Esophagus muscularis mucosa (tissue), 4 donors: ENCODE data around the gene ABTB2. TPM values are rescaled to one million over a fixed set of nuclear protein-coding genes. Genes with fewer than 3 reads are reported as not detected.

Experiments used
- DNase-seq: peaks from one replicate; pipeline ENCODE4 v3.0.0-alpha.2; 2017; ENCODE audit errors: extremely low spot score
- H3K27ac ChIP-seq, 4 donors: fragments of 200-600 bp; sonication (generic); replicated peaks in 1 of 4; 1 replicate in 3 of 4; 2 replicates in 1 of 4; pipeline ENCODE4 v1.5.1; 2016 to 2019; ENCODE audit warnings: mild to moderate bottlenecking in 1 of 4
- H3K27me3 ChIP-seq, 4 donors: fragments of 200-600 bp; sonication (generic); one replicate each; pipeline versions ENCODE4 v1.5.1 to v1.6.0; 2016 to 2019
- H3K36me3 ChIP-seq, 4 donors: fragments of 200-600 bp; sonication (generic); one replicate each; pipeline ENCODE4 v1.5.1; 2016 to 2019
- H3K4me1 ChIP-seq, 4 donors: fragments of 200-600 bp; sonication (generic); one replicate each; pipeline ENCODE4 v1.5.1; 2016 to 2019
- H3K4me3 ChIP-seq, 4 donors: fragments of 200-600 bp; sonication (generic); 1 replicate in 2 of 4; 2 replicates in 2 of 4; pipeline ENCODE4 v1.5.1; 2016 to 2019; ENCODE audit warnings: mild to moderate bottlenecking in 4 of 4, moderate library complexity in 1 of 4
- H3K9me3 ChIP-seq, 4 donors: fragments of 200-600 bp; sonication (generic); 1 replicate in 3 of 4; 2 replicates in 1 of 4; pipeline ENCODE4 v1.5.1; 2016 to 2019
- CTCF ChIP-seq, 3 experiments: fragments of 200-600 bp in 2 of 3; fragments of 450-650 bp in 1 of 3; sonication (generic) in 2 of 3; IDR thresholded peaks; one replicate each; pipeline ENCODE4 v1.5.1; 2017 to 2019; ENCODE audit warnings: antibody characterized with exemption in 3 of 3, mild to moderate bottlenecking in 2 of 3, moderate library complexity in 1 of 3
- EP300 ChIP-seq: sonication (generic); formaldehyde crosslinking; IDR thresholded peaks from one replicate; pipeline ENCODE4 v1.6.1; 2017; ENCODE audit warnings: antibody characterized with exemption
- POLR2A ChIP-seq: fragments of 450-650 bp; IDR thresholded peaks from one replicate; pipeline ENCODE4 v1.6.1; 2017; ENCODE audit warnings: antibody characterized with exemption, moderate library complexity, mild to moderate bottlenecking, low read depth
- POLR2AphosphoS5 ChIP-seq, 2 donors: sonication (generic); formaldehyde crosslinking; IDR thresholded peaks; one replicate each; pipeline ENCODE4 v1.6.1; 2017; ENCODE audit warnings: antibody characterized with exemption in 2 of 2
- WGBS: methylation state at CpG from one replicate; pipeline ENCODE4 v1.1.5; 2018; 5-methylcytosine and 5-hydroxymethylcytosine counted together
- intact Hi-C: fragments of 100-400 bp; cut with DNase I; formaldehyde crosslinking; loops from one replicate; pipeline ENCODE4 v1.15.1; 2023
- total RNA-seq, 4 donors: library from RNA; depleted of rRNA; stranded (reverse); fragments of >200 nt; gene quantifications; one replicate each; pipeline versions ENCODE4 v1.1.0 to v1.2.1, GENCODE V29; 2016

Gene ABTB2
- total RNA-seq, 4 donors from 2014 or later, result 5.0 to 8.0 (median 7.2) TPM

DNA sequence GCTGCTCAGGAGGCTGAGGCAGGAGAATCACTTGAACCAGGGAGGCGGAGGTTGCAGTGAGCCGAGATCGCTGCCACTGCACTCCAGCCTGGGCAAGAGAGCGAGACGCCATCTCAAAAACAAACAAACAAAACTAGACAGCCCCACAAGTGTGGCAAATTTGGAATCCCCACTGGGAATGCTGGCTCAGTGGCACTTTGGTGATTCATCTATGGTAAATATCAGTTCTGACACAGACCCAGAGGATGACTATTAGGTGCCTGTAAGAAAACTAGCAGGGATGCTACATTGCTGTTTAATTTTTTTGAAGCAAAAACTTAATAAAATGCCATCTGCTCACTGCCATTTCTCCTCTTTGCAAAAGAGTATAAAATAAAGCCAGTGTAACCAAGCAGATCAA is 144.4 kb downstream of the ABTB2 start:
- WGBS, result 85% methylated on average over 5 of the region's 5 CpGs
- intact Hi-C loops, result no loop called here

DNA sequence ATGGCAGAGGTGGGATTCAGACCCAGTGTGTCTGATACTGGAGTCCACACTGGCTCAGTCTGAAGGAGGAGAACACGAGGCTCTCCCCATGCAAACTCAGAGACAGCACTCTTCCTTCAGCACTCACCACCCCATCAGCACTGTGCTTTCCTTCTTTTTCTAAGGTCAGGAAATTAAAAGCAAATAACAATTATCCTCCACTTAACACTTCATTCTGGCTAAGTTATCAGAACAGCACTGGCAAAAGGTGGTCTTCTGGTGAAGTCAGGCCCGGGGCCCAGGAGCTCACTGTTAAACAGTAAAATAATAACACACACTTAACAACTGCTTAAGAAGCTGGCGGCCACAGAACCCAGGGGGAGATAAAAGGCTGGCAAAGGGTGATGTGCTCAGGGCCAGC is 145.2 kb downstream of the ABTB2 start:
- intact Hi-C loops, result no loop called here
- TF ChIP-seq POLR2A (no peak), CTCF (IDR thresholded peaks at IDR 0.05) (no peak), EP300 (no peak), POLR2AphosphoS5 (IDR thresholded peaks at IDR 0.05) (no peak)
- H3K4me1 ChIP-seq, result peaks cover 0 to 6% (median 5%) of the 10 kb centered on the region in 4 donors
- H3K36me3 ChIP-seq, result no peaks in the 10 kb centered on the region
- no peak overlapping the region for H3K27ac ChIP-seq
- no peak for DNase-seq
- 87% methylated on average over 3 of the region's 3 CpGs for WGBS
- H3K27me3 ChIP-seq, result no peaks in the 10 kb centered on the region
- no peak overlapping the region for H3K4me3 ChIP-seq
- no peaks in the 10 kb centered on the region for H3K9me3 ChIP-seq

More for the DNA sequence above, 144.4 kb downstream of the ABTB2 start:
- Histone ChIP-seq H3K4me3 (no peak overlapping the region), H3K4me1 (no peaks in the 10 kb centered on the region), H3K27ac (no peak overlapping the region), H3K9me3 (no peaks in the 10 kb centered on the region), H3K27me3 (no peaks in the 10 kb centered on the region), H3K36me3 (no peaks in the 10 kb centered on the region)
- DNase-seq, result no peak
- TF ChIP-seq EP300 (no peak), POLR2A (no peak)

DNA sequence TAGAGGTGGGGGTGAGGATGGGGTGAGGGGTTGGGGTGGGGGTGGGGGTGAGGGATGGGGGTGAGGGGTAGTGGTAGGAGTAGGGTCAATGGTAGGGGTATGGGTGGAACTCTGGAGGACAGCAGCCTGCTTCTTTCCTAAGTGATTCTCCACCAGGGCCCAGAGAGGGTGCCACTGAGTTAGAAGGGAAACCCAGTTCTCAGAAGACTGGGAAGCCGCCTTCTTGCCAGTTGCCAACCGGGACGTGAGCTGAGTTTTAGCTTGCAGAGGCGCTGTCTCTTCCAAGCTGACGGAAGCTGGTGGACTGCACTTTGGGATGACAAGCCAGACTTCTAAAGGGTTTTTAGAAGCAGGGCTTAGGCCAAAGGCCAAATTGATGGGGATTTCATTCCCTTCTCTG is 148.0 kb downstream of the ABTB2 start:
- H3K9me3 ChIP-seq, result no peaks in the 10 kb centered on the region
- H3K27me3 ChIP-seq, result no peaks in the 10 kb centered on the region
- no peak for TF ChIP-seq CTCF (IDR thresholded peaks at IDR 0.05)
- no peak for TF ChIP-seq POLR2AphosphoS5 (IDR thresholded peaks at IDR 0.05)
- no peak for TF ChIP-seq POLR2A
- no peak for TF ChIP-seq EP300
- no peak for DNase-seq
- H3K36me3 ChIP-seq, result no peaks in the 10 kb centered on the region
- H3K4me1 ChIP-seq, result peaks cover 0 to 9% (median 6%) of the 10 kb centered on the region in 4 donors
- H3K27ac ChIP-seq, result no peak overlapping the region
- WGBS, result 59% methylated on average over 5 of the region's 5 CpGs
- intact Hi-C loops, result no loop called here
- H3K4me3 ChIP-seq, result no peak overlapping the region

GRCh38 chr11:34208266-34209135 is 149.3 kb downstream of the ABTB2 start:
- TF ChIP-seq POLR2A (no peak), POLR2AphosphoS5 (IDR thresholded peaks at IDR 0.05) (no peak), CTCF (IDR thresholded peaks at IDR 0.05) (no peak), EP300 (no peak)
- no peak overlapping the region for H3K27ac ChIP-seq
- peaks cover 0 to 9% (median 6%) of the 10 kb centered on the region in 4 donors for H3K4me1 ChIP-seq
- no peak overlapping the region for H3K4me3 ChIP-seq
- H3K9me3 ChIP-seq, result no peaks in the 10 kb centered on the region
- no peak for DNase-seq
- peaks cover 0 to 3% (median 0%) of the 10 kb centered on the region in 4 donors for H3K36me3 ChIP-seq
- intact Hi-C loops, result no loop called here
- no peaks in the 10 kb centered on the region for H3K27me3 ChIP-seq
- 80% methylated on average over 11 of the region's 11 CpGs for WGBS

DNA sequence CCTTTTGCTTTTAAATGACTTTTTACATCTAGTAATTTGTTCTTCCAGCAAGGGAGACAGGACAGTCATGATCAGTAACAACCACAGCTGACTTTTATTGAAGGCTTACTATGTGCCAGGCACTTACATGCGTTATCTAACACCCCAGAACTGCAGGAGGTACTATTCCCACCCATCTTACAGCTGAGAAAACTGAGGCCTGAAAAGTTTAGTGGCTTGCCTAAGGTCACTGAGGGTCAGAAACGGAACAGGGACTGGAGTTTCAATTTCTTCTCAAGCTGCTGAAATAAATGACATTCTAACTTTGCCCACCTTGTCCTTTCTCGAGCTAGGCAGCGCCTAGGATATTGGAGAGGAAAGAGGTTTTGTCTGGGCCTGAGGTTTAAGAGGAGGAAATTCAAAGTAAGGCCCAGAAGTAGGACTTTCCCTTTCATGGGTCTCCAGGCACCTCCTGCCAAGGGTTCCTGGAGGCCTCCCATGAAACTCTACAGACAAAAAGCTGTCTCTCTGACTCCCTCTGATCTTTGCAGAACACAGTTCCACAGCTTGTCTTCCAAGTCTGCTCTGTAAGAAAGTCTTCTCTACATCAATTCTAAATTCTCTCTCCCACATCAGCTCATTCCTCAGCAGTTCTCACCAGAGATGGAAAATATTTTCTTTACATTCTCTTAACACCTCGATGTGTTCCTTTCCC is 150.2 kb downstream of the ABTB2 start:
- intact Hi-C loops, result no loop called here
- no peaks in the 10 kb centered on the region for H3K9me3 ChIP-seq
- H3K27me3 ChIP-seq, result no peaks in the 10 kb centered on the region
- peaks cover 0 to 3% (median 0%) of the 10 kb centered on the region in 4 donors for H3K36me3 ChIP-seq
- 80% methylated on average over 5 of the region's 5 CpGs for WGBS
- no peak overlapping the region for H3K4me3 ChIP-seq
- TF ChIP-seq POLR2AphosphoS5 (IDR thresholded peaks at IDR 0.05), result no peak
- no peak for TF ChIP-seq POLR2A
- no peak for TF ChIP-seq EP300
- no peak for TF ChIP-seq CTCF (IDR thresholded peaks at IDR 0.05)
- no peak for DNase-seq
- H3K4me1 ChIP-seq, result peaks cover 0 to 9% (median 6%) of the 10 kb centered on the region in 4 donors
- no peak overlapping the region for H3K27ac ChIP-seq
